Karpas-422 (cell line): Measurements from ENCODE around the gene KSR1. TPM values are rescaled to one million over a fixed set of nuclear protein-coding genes. Genes with fewer than 3 reads are reported as not detected.
"Not testable (repeated sequence)": the region's sequence is repeated elsewhere in the genome, so short reads cannot be mapped to it uniquely, and the experiment has no call there.

ENCODE experiments used
- DNase-seq: peaks from one replicate; pipeline ENCODE4 v3.0.0-alpha.2; 2015
- H2AFZ ChIP-seq: fragments of 200-600 bp; sonication (generic); 2 replicates; pipeline ENCODE4 v1.6.1; 2014; ENCODE audit warnings: antibody characterized with exemption, low read length, mixed read lengths
- H3K27ac ChIP-seq: fragments of 200-600 bp; sonication (generic); 2 replicates; pipeline ENCODE4 v1.5.1; 2014; ENCODE audit warnings: mild to moderate bottlenecking, low read length, moderate library complexity
- H3K27me3 ChIP-seq: fragments of 200-600 bp; sonication (generic); 2 replicates; pipeline ENCODE4 v1.6.1; 2014; ENCODE audit warnings: low read length, mixed read lengths
- H3K36me3 ChIP-seq: fragments of 200-600 bp; sonication (generic); 2 replicates; pipeline ENCODE4 v1.6.1; 2014; ENCODE audit warnings: low read length, mixed read lengths; ENCODE audit not compliant: insufficient read depth
- H3K4me1 ChIP-seq: fragments of 200-600 bp; sonication (generic); 2 replicates; pipeline ENCODE4 v1.6.1; 2014; ENCODE audit warnings: mild to moderate bottlenecking, low read length, mixed read lengths
- H3K4me2 ChIP-seq: fragments of 200-600 bp; sonication (generic); 2 replicates; pipeline ENCODE4 v1.6.1; 2014; ENCODE audit warnings: low read length, low read depth, mild to moderate bottlenecking; ENCODE audit not compliant: poor library complexity, severe bottlenecking
- H3K4me3 ChIP-seq: fragments of 200-600 bp; sonication (generic); 2 replicates; pipeline ENCODE4 v1.5.1; 2014; ENCODE audit warnings: mild to moderate bottlenecking, antibody characterized with exemption, low read length, mixed read lengths
- H3K79me2 ChIP-seq: fragments of 200-600 bp; sonication (generic); 2 replicates; pipeline ENCODE4 v1.6.1; 2014; ENCODE audit warnings: mild to moderate bottlenecking, low read length, mixed read lengths
- H3K9ac ChIP-seq: fragments of 200-600 bp; sonication (generic); 2 replicates; pipeline ENCODE4 v1.6.0; 2014; ENCODE audit warnings: low read length
- H3K9me2 ChIP-seq: fragments of 200-600 bp; sonication (generic), shearing (Covaris generic); replicated peaks from 2 replicates; pipeline ENCODE4 v1.6.0; 2014; ENCODE audit warnings: mild to moderate bottlenecking, low read length, moderate library complexity; ENCODE audit not compliant: insufficient read depth
- H3K9me3 ChIP-seq: fragments of 300-700, 200-600 bp; sonication (generic); 2 replicates; pipeline ENCODE4 v1.6.1; 2014; ENCODE audit warnings: low read length, mixed read lengths
- H4K20me1 ChIP-seq: fragments of 200-600 bp; sonication (generic); 2 replicates; pipeline ENCODE4 v1.6.1; 2014; ENCODE audit warnings: mild to moderate bottlenecking, antibody characterized with exemption, low read length, low read depth; ENCODE audit not compliant: insufficient read depth
- total RNA-seq: library from RNA; depleted of rRNA; stranded (reverse); fragments of >200 nt; shearing (Covaris generic); gene quantifications from 2 replicates; pipeline ENCODE4 v1.2.3, GENCODE V29; 2014; ENCODE audit warnings: low replicate concordance

Gene KSR1
- total RNA-seq, 1 experiment from 2014 or later: 0.52 TPM

- H3K4me1 ChIP-seq: no peaks in the 10 kb centered on the region
- H3K4me2 ChIP-seq: no peak overlapping the region
- no peak overlapping the region for H3K27ac ChIP-seq
- H3K9me2 ChIP-seq: no peaks in the 10 kb centered on the region
- no peaks in the 10 kb centered on the region for H3K9me3 ChIP-seq
- H3K79me2 ChIP-seq: no peaks in the 10 kb centered on the region
- H4K20me1 ChIP-seq: no peaks in the 10 kb centered on the region
- no peaks in the 10 kb centered on the region for H3K27me3 ChIP-seq
- no peak overlapping the region for H3K9ac ChIP-seq
- no peak for DNase-seq
- no peak overlapping the region for H3K4me3 ChIP-seq
- no peak overlapping the region for H2AFZ ChIP-seq
- H3K36me3 ChIP-seq: no peaks in the 10 kb centered on the region
Observed at GRCh38 chr17:27423651-27424050, 32.6 kb upstream of the KSR1 start.

- Histone ChIP-seq H3K9ac (no peak overlapping the region), H3K4me1 (no peaks in the 10 kb centered on the region), H3K4me3 (no peak overlapping the region), H3K36me3 (no peaks in the 10 kb centered on the region), H3K27ac (no peak overlapping the region), H3K9me2 (no peaks in the 10 kb centered on the region), H2AFZ (no peak overlapping the region), H3K9me3 (no peaks in the 10 kb centered on the region), H3K27me3 (no peaks in the 10 kb centered on the region), H3K4me2 (no peak overlapping the region), H4K20me1 (no peaks in the 10 kb centered on the region), H3K79me2 (no peaks in the 10 kb centered on the region)
- DNase-seq: no peak
Observed at GRCh38 chr17:27424516-27424915, 31.7 kb upstream of the KSR1 start.

GRCh38 chr17:27424941-27425340 lies 31.3 kb upstream of the KSR1 start:
- Histone ChIP-seq H3K27ac (no peak overlapping the region), H3K36me3 (no peaks in the 10 kb centered on the region), H3K4me3 (no peak overlapping the region), H3K4me1 (no peaks in the 10 kb centered on the region), H3K9me3 (no peaks in the 10 kb centered on the region), H4K20me1 (no peaks in the 10 kb centered on the region), H3K27me3 (no peaks in the 10 kb centered on the region), H3K9ac (no peak overlapping the region), H3K9me2 (no peaks in the 10 kb centered on the region), H3K4me2 (no peak overlapping the region), H3K79me2 (no peaks in the 10 kb centered on the region), H2AFZ (no peak overlapping the region)
- no peak for DNase-seq

GRCh38 chr17:27425571-27425970 lies 30.7 kb upstream of the KSR1 start:
- H3K9me3 ChIP-seq, H3K9me2 ChIP-seq: not testable (repeated sequence)

GRCh38 chr17:27425991-27426390 lies 30.3 kb upstream of the KSR1 start:
- Histone ChIP-seq H3K9me3 (no peaks in the 10 kb centered on the region), H2AFZ (no peak overlapping the region), H3K4me3 (no peak overlapping the region), H4K20me1 (no peaks in the 10 kb centered on the region), H3K79me2 (no peaks in the 10 kb centered on the region), H3K9me2 (no peaks in the 10 kb centered on the region), H3K27me3 (no peaks in the 10 kb centered on the region), H3K27ac (no peak overlapping the region), H3K4me2 (no peak overlapping the region), H3K36me3 (no peaks in the 10 kb centered on the region), H3K9ac (no peak overlapping the region), H3K4me1 (no peaks in the 10 kb centered on the region)
- DNase-seq: no peak

More at GRCh38 chr17:27425571-27425970, 30.7 kb upstream of the KSR1 start:
- H3K79me2 ChIP-seq, H3K4me1 ChIP-seq, H3K27me3 ChIP-seq, H3K4me2 ChIP-seq, H3K27ac ChIP-seq, H2AFZ ChIP-seq, H4K20me1 ChIP-seq, H3K36me3 ChIP-seq, DNase-seq, H3K4me3 ChIP-seq, H3K9ac ChIP-seq: not testable (repeated sequence)

GRCh38 chr17:27426471-27426870 lies 29.8 kb upstream of the KSR1 start:
- H3K9ac ChIP-seq, H3K9me2 ChIP-seq, H3K79me2 ChIP-seq, DNase-seq, H2AFZ ChIP-seq, H3K4me3 ChIP-seq, H4K20me1 ChIP-seq, H3K4me2 ChIP-seq, H3K9me3 ChIP-seq, H3K27me3 ChIP-seq, H3K36me3 ChIP-seq, H3K4me1 ChIP-seq, H3K27ac ChIP-seq: not testable (repeated sequence)

GRCh38 chr17:27427166-27427862 lies 28.9 kb upstream of the KSR1 start:
- not testable (repeated sequence) for H3K36me3 ChIP-seq, H3K4me1 ChIP-seq, H3K9ac ChIP-seq, H3K9me3 ChIP-seq, H3K4me3 ChIP-seq, H3K27ac ChIP-seq, DNase-seq, H4K20me1 ChIP-seq, H3K9me2 ChIP-seq, H3K4me2 ChIP-seq, H3K79me2 ChIP-seq, H2AFZ ChIP-seq, H3K27me3 ChIP-seq

GRCh38 chr17:27428781-27429505 lies 27.3 kb upstream of the KSR1 start:
- H3K36me3 ChIP-seq: no peaks in the 10 kb centered on the region
- no peaks in the 10 kb centered on the region for H3K9me3 ChIP-seq
- H3K27me3 ChIP-seq: no peaks in the 10 kb centered on the region

More at GRCh38 chr17:27428781-27429505, 27.3 kb upstream of the KSR1 start:
- Histone ChIP-seq H3K4me3 (no peak overlapping the region), H3K4me2 (no peak overlapping the region), H2AFZ (no peak overlapping the region), H3K79me2 (no peaks in the 10 kb centered on the region), H3K4me1 (no peaks in the 10 kb centered on the region), H3K9me2 (no peaks in the 10 kb centered on the region), H4K20me1 (no peaks in the 10 kb centered on the region), H3K27ac (no peak overlapping the region), H3K9ac (no peak overlapping the region)
- no peak for DNase-seq
